Activated B cell treated with CpG ODN at 0.5 μM for 24 hours (primary cell): ENCODE measurements around the gene ZNF462. TPM values are rescaled to one million over a fixed set of nuclear protein-coding genes. Genes with fewer than 3 reads are reported as not detected.

Experiments used
- ATAC-seq: fragments of 200-7000 bp; cut with Tn5 transposase; one replicate; pipeline ENCODE4 v1.10.0; 2021; ENCODE audit warnings: low read depth, mild to moderate bottlenecking, moderate library complexity
- CTCF ChIA-PET: fragments of 350-600 bp; sonication (Branson Sonifier 250); formaldehyde crosslinking; loops from one replicate; lab custom pipeline; 2021; ENCODE audit warnings: antibody characterized with exemption; lab: Charles Lee
- POLR2A ChIA-PET: fragments of 350-600 bp; sonication (Branson Sonifier 250); formaldehyde crosslinking; loops from one replicate; lab custom pipeline; 2021; ENCODE audit warnings: antibody characterized with exemption; lab: Charles Lee
- DNase-seq: peaks from one replicate; pipeline ENCODE4 v3.0.0; 2022
- H3K27ac Mint-ChIP-seq: one replicate; pipeline ENCODE4 v1.8.0; 2020; ENCODE audit warnings: mixed read lengths
- H3K27me3 Mint-ChIP-seq: one replicate; pipeline ENCODE4 v1.8.0; 2021; ENCODE audit warnings: mixed read lengths
- H3K36me3 Mint-ChIP-seq: one replicate; pipeline ENCODE4 v1.8.0; 2021; ENCODE audit warnings: low read depth, mixed read lengths
- H3K4me1 Mint-ChIP-seq: one replicate; pipeline ENCODE4 v1.8.0; 2021; ENCODE audit warnings: mixed read lengths
- H3K4me3 Mint-ChIP-seq: one replicate; pipeline ENCODE4 v1.8.0; 2020; ENCODE audit warnings: mild to moderate bottlenecking, mixed read lengths
- H3K9me3 Mint-ChIP-seq: one replicate; pipeline ENCODE4 v1.8.0; 2020; ENCODE audit warnings: mixed read lengths
- intact Hi-C: fragments of 100-400 bp; cut with micrococcal nuclease; formaldehyde crosslinking; loops from one replicate; pipeline ENCODE4 v1.15.1; 2024
- total RNA-seq: library from RNA; stranded (reverse); gene quantifications from 2 replicates; pipeline ENCODE4 v1.2.3, GENCODE V29; 2022
- TF ChIP-seq, protein P1 (sequence below): fragments of 200-600 bp; IDR thresholded peaks from one replicate; pipeline ENCODE4 v1.8.0; 2022; ENCODE audit warnings: antibody characterized with exemption, mild to moderate bottlenecking

The ZNF462 gene
- total RNA-seq, 1 donor from 2014 or later: not detected

- H3K36me3 Mint-ChIP-seq: no peaks in the 10 kb centered on the region
- H3K4me3 Mint-ChIP-seq: no peak overlapping the region
- peaks cover 6% of the 10 kb centered on the region for H3K4me1 Mint-ChIP-seq
- CTCF ChIA-PET: no interaction called here
- intact Hi-C loops: no loop called here
- POLR2A ChIA-PET: no interaction called here
- H3K27me3 Mint-ChIP-seq: peaks cover 15% of the 10 kb centered on the region
- ATAC-seq (no peak), DNase-seq (no peak)
- TF ChIP-seq, protein P1, sequence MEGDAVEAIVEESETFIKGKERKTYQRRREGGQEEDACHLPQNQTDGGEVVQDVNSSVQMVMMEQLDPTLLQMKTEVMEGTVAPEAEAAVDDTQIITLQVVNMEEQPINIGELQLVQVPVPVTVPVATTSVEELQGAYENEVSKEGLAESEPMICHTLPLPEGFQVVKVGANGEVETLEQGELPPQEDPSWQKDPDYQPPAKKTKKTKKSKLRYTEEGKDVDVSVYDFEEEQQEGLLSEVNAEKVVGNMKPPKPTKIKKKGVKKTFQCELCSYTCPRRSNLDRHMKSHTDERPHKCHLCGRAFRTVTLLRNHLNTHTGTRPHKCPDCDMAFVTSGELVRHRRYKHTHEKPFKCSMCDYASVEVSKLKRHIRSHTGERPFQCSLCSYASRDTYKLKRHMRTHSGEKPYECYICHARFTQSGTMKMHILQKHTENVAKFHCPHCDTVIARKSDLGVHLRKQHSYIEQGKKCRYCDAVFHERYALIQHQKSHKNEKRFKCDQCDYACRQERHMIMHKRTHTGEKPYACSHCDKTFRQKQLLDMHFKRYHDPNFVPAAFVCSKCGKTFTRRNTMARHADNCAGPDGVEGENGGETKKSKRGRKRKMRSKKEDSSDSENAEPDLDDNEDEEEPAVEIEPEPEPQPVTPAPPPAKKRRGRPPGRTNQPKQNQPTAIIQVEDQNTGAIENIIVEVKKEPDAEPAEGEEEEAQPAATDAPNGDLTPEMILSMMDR: no peak
- no peak overlapping the region for H3K27ac Mint-ChIP-seq
- no peaks in the 10 kb centered on the region for H3K9me3 Mint-ChIP-seq
Measured at GRCh38 chr9:106869028-106869427, 6.1 kb downstream of the ZNF462 start.

- H3K9me3 Mint-ChIP-seq: no peaks in the 10 kb centered on the region
- DNase-seq: no peak
- TF ChIP-seq, protein P1: no peak
- ChIA-PET POLR2A (no interaction called here), CTCF (no interaction called here)
- H3K27ac Mint-ChIP-seq: no peak overlapping the region
- no peak overlapping the region for H3K4me3 Mint-ChIP-seq
- H3K4me1 Mint-ChIP-seq: peaks cover 2% of the 10 kb centered on the region
- intact Hi-C loops: no loop called here
- H3K27me3 Mint-ChIP-seq: peaks cover 13% of the 10 kb centered on the region
- H3K36me3 Mint-ChIP-seq: no peaks in the 10 kb centered on the region
- no peak for ATAC-seq
Measured at GRCh38 chr9:106869458-106869857, 6.5 kb downstream of the ZNF462 start.

DNA sequence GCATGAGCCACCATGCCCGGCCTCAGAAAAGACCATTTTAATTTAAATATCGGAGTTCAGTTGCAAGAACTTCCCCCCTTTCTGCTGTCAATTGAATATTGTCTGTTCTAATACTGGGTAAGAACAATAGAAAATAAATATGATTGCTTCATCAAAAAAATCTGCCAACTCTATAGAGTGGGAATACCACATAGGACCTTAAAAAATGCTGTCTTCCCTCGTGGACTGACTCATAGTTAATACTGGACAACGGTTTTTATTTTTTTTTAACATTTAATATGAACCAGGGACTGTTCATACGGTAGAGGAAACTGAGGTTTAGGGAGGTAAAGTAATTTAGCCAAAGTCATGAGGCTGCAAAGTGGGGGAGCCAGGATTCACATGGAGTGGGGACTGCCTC, 9.7 kb downstream of the ZNF462 start:
- no peak overlapping the region for H3K4me3 Mint-ChIP-seq
- TF ChIP-seq, protein P1: no peak
- H3K36me3 Mint-ChIP-seq: no peaks in the 10 kb centered on the region
- ATAC-seq (no peak), DNase-seq (no peak)
- H3K9me3 Mint-ChIP-seq: no peaks in the 10 kb centered on the region
- no peak overlapping the region for H3K27ac Mint-ChIP-seq
- ChIA-PET POLR2A (no interaction called here), CTCF (no interaction called here)
- intact Hi-C loops: no loop called here
- no peaks in the 10 kb centered on the region for H3K4me1 Mint-ChIP-seq
- peaks cover 3% of the 10 kb centered on the region for H3K27me3 Mint-ChIP-seq

- intact Hi-C loops: no loop called here
- ChIA-PET POLR2A (no interaction called here), CTCF (no interaction called here)
- TF ChIP-seq, protein P1: no peak
- Mint-ChIP-seq H3K4me3 (no peak overlapping the region), H3K4me1 (no peaks in the 10 kb centered on the region), H3K36me3 (no peaks in the 10 kb centered on the region), H3K27me3 (peaks cover 2% of the 10 kb centered on the region), H3K9me3 (no peaks in the 10 kb centered on the region), H3K27ac (no peak overlapping the region)
- no peak for DNase-seq
- no peak for ATAC-seq
Measured at GRCh38 chr9:106874031-106874430, 11.1 kb downstream of the ZNF462 start.

DNA sequence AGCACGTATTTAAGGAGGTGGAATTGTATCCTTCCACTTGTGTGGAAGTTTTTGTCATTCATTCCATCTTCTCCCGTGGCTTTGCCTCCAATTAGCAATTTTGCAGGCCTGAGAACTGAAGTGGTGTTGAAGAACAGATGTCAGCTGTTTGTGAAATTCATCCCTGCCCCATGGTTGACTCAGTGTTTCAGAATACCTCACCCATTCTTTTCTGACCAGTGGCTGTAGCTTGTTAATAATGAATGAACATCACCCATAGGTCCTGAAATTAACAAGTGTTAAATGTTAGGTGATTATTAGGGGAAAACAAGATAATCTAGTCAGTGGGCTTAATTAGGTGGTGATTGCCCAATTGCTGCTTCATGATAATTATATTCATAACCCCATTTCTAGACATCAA, 11.7 kb downstream of the ZNF462 start:
- peaks cover 2% of the 10 kb centered on the region for H3K27me3 Mint-ChIP-seq
- H3K9me3 Mint-ChIP-seq: no peaks in the 10 kb centered on the region
- no peaks in the 10 kb centered on the region for H3K36me3 Mint-ChIP-seq
- ChIA-PET POLR2A (no interaction called here), CTCF (no interaction called here)
- ATAC-seq: no peak
- no peak for DNase-seq
- no peaks in the 10 kb centered on the region for H3K4me1 Mint-ChIP-seq
- H3K27ac Mint-ChIP-seq: no peak overlapping the region
- no peak overlapping the region for H3K4me3 Mint-ChIP-seq
- TF ChIP-seq, protein P1: no peak
- intact Hi-C loops: no loop called here
